Activated CD8-positive, alpha-beta memory T cell treated with anti-CD3 and anti-CD28 coated beads, Interleukin-2, amount 50 U/mL, for 48 hours (primary cell): ENCODE data around the gene SKAP1.
A peak's percentile ranks its signal among the peaks of the same experiment; 100 is the strongest.
"Not testable (repeated sequence)": the region's sequence is repeated elsewhere in the genome, so short reads cannot be mapped to it uniquely, and the experiment has no call there.

ENCODE experiments used
- DNase-seq: peaks from one replicate; pipeline ENCODE4 v3.0.0-alpha.2; 2020

Gene SKAP1

GRCh38 chr17:48444516-48445247 is 14.7 kb upstream of the SKAP1 start:
- DNase-seq = peak; percentile 68

GRCh38 chr17:48443712-48444111 is 13.7 kb upstream of the SKAP1 start:
- DNase-seq = no peak

GRCh38 chr17:48442819-48443218 is 12.8 kb upstream of the SKAP1 start:
- DNase-seq = no peak

GRCh38 chr17:48441862-48442261 is 11.8 kb upstream of the SKAP1 start:
- no peak for DNase-seq

- no peak for DNase-seq
Observed at GRCh38 chr17:48441231-48441711, 11.3 kb upstream of the SKAP1 start.

- no peak for DNase-seq
Observed at GRCh38 chr17:48440669-48441068, 10.7 kb upstream of the SKAP1 start.

GRCh38 chr17:48439875-48440505 is 10.0 kb upstream of the SKAP1 start:
- no peak for DNase-seq

- no peak for DNase-seq
Observed at GRCh38 chr17:48439110-48439850, 9.3 kb upstream of the SKAP1 start.

- DNase-seq = no peak
Observed at GRCh38 chr17:48438516-48439061, 8.6 kb upstream of the SKAP1 start.

GRCh38 chr17:48433896-48434295 is 3.9 kb upstream of the SKAP1 start:
- DNase-seq = no peak

- no peak for DNase-seq
Observed at GRCh38 chr17:48432820-48433775, 3.1 kb upstream of the SKAP1 start.

GRCh38 chr17:48429156-48429555 is 858 bp downstream of the SKAP1 start:
- DNase-seq = peak; percentile 66

GRCh38 chr17:48427598-48427997 is 2.4 kb downstream of the SKAP1 start:
- peak; percentile 75 for DNase-seq

- no peak for DNase-seq
Observed at GRCh38 chr17:48426761-48427500, 3.1 kb downstream of the SKAP1 start.

GRCh38 chr17:48426019-48426665 is 3.9 kb downstream of the SKAP1 start:
- no peak for DNase-seq

GRCh38 chr17:48422060-48422459 is 8.0 kb downstream of the SKAP1 start:
- DNase-seq = not testable (repeated sequence)

- no peak for DNase-seq
Observed at GRCh38 chr17:48420823-48421222, 9.2 kb downstream of the SKAP1 start.

- no peak for DNase-seq
Observed at GRCh38 chr17:48416971-48417370, 13.0 kb downstream of the SKAP1 start.

GRCh38 chr17:48413613-48414405 is 16.2 kb downstream of the SKAP1 start:
- no peak for DNase-seq

GRCh38 chr17:48412841-48413240 is 17.2 kb downstream of the SKAP1 start:
- no peak for DNase-seq
